Measurements from ENCODE around the gene COL9A1. TPM values are rescaled to one million over a fixed set of nuclear protein-coding genes. Genes with fewer than 3 reads are reported as not detected.

COL9A1 gene
- total RNA-seq, 4 donors from 2014 or later: 0.10 TPM; not detected in 3

DNA sequence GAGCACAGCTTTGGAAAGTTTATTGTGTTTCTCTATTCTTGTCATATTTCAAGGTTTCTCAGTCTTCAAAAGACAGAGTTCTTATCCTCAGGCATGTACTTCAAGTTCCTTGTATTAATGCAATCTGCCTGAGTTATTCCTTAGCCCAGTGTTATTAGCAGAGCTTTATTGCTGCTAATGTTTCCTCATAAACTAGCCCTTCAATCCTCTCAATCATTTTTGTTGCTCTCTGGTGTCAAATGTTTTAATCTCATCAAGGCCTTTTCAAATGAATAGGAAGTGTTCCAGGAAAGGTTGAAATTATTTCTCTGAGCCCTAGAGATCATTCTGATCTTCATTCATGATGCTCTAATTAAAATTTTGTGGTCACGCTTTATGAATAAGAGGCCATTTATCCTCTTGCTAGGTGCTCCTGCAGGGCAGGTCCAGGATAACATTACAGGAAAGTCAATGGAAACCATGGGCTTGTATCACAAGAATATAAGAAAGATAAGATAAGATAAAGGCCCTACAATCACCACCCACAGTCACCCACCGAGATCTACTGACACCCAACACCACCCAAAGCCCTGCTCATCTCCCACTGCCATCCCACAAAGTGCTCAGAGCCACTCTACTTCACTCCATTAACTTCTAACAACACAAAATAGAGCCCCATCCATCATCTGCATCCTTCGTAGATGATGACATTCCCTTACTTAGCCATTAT, 125.9 kb downstream of the COL9A1 start:
- TF ChIP-seq, protein P1, sequence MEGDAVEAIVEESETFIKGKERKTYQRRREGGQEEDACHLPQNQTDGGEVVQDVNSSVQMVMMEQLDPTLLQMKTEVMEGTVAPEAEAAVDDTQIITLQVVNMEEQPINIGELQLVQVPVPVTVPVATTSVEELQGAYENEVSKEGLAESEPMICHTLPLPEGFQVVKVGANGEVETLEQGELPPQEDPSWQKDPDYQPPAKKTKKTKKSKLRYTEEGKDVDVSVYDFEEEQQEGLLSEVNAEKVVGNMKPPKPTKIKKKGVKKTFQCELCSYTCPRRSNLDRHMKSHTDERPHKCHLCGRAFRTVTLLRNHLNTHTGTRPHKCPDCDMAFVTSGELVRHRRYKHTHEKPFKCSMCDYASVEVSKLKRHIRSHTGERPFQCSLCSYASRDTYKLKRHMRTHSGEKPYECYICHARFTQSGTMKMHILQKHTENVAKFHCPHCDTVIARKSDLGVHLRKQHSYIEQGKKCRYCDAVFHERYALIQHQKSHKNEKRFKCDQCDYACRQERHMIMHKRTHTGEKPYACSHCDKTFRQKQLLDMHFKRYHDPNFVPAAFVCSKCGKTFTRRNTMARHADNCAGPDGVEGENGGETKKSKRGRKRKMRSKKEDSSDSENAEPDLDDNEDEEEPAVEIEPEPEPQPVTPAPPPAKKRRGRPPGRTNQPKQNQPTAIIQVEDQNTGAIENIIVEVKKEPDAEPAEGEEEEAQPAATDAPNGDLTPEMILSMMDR (IDR thresholded peaks at IDR 0.05): no peak
- no peak for TF ChIP-seq POLR2A (IDR thresholded peaks at IDR 0.05)
- intact Hi-C loops (cut with DNase I; ENCODE audit: low total_unique reads): no loop called here
- no peak overlapping the region for H3K4me3 ChIP-seq (ENCODE audit: low read depth, poor library complexity, severe bottlenecking)
- WGBS, 2 donors: 83 to 84% methylated on average over 3 of the region's 3 CpGs
- no peak for DNase-seq (ENCODE audit: low spot score in 2 of 2)

- no peak for DNase-seq (ENCODE audit: low spot score in 2 of 2)
- TF ChIP-seq POLR2A (IDR thresholded peaks at IDR 0.05): no peak
- TF ChIP-seq, protein P1 (IDR thresholded peaks at IDR 0.05): no peak
These were observed 127.1 kb downstream of the COL9A1 start for GRCh38 chr6:70175770-70176169.

GRCh38 chr6:70172252-70172651, 130.6 kb downstream of the COL9A1 start:
- intact Hi-C loops (cut with DNase I; ENCODE audit: low total_unique reads): no loop called here
- no peak for DNase-seq (ENCODE audit: low spot score in 2 of 2)
- 52 to 65% methylated on average over 2 of the region's 2 CpGs for WGBS, 2 donors
- H3K4me3 ChIP-seq (ENCODE audit: low read depth, poor library complexity, severe bottlenecking): no peak overlapping the region
- no peak for TF ChIP-seq POLR2A (IDR thresholded peaks at IDR 0.05)
- TF ChIP-seq, protein P1 (IDR thresholded peaks at IDR 0.05): no peak

More at GRCh38 chr6:70175770-70176169, 127.1 kb downstream of the COL9A1 start:
- no peak overlapping the region for H3K4me3 ChIP-seq (ENCODE audit: low read depth, poor library complexity, severe bottlenecking)
- intact Hi-C loops (cut with DNase I; ENCODE audit: low total_unique reads): no loop called here
- WGBS, 2 donors: 66 to 74% methylated on average over 2 of the region's 2 CpGs

DNA sequence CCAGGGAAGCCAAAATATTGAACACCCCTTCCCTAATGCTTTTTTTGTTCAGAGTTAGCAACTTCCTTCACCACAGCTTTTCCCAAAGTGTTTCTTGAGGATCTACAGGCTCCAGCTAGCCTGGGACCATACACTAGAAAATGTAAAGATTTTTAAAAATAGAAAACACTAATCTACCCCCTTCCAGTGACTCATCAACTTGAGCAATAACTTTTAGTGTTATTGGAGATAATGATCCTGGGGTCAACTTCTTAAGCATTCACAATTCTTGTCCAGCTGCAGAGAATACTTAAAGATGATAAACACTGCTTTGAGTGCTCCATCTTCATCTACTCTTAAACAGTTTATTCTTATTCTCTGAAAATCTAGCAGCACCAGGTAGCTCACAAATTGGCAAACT, 131.6 kb downstream of the COL9A1 start:
- DNase-seq (ENCODE audit: low spot score in 2 of 2): no peak
- no peak overlapping the region for H3K4me3 ChIP-seq (ENCODE audit: low read depth, poor library complexity, severe bottlenecking)
- intact Hi-C loops (cut with DNase I; ENCODE audit: low total_unique reads): no loop called here
- TF ChIP-seq POLR2A (IDR thresholded peaks at IDR 0.05): no peak
- TF ChIP-seq, protein P1 (IDR thresholded peaks at IDR 0.05): no peak

GRCh38 chr6:70168681-70169377, 134.1 kb downstream of the COL9A1 start:
- H3K4me3 ChIP-seq (ENCODE audit: low read depth, poor library complexity, severe bottlenecking): no peak overlapping the region
- WGBS, 2 donors: 71 to 76% methylated on average over 5 of the region's 5 CpGs
- DNase-seq (ENCODE audit: low spot score in 2 of 2): no peak
- intact Hi-C loops (cut with DNase I; ENCODE audit: low total_unique reads): no loop called here
- no peak for TF ChIP-seq POLR2A (IDR thresholded peaks at IDR 0.05)
- TF ChIP-seq, protein P1 (IDR thresholded peaks at IDR 0.05): no peak

Other genes with a start within 250 kb of the COL9A1 start
- gene FAM135A, start 110.4 kb upstream of the COL9A1 start, total RNA-seq: 100 to 1,000 TPM in 1 of 4 donors, 10 to 100 TPM in 3; 77.1 to 105 (median 80.5) TPM